Activated naive CD4-positive, alpha-beta T cell treated with anti-CD3 and anti-CD28 coated beads, Interleukin-2, amount 50 U/mL, for 72 hours (primary cell): Measurements from ENCODE around the gene SLC15A3. TPM values are rescaled to one million over a fixed set of nuclear protein-coding genes. Genes with fewer than 3 reads are reported as not detected.
A peak's percentile ranks its signal among the peaks of the same experiment; 100 is the strongest.
"Not testable (repeated sequence)": the region's sequence is repeated elsewhere in the genome, so short reads cannot be mapped to it uniquely, and the experiment has no call there.

Experiments used
- ATAC-seq, 2 donors: fragments of 150-1000 bp; cut with Tn5 transposase; 2 replicates each; pipeline ENCODE4 v1.10.0; 2021; ENCODE audit warnings: mild to moderate bottlenecking in 2 of 2, moderate library complexity in 2 of 2
- DNase-seq, 2 donors: peaks; one replicate each; pipeline ENCODE4 v3.0.0; 2021 to 2022; ENCODE audit warnings: low spot score in 2 of 2
- H3K27ac Mint-ChIP-seq, 2 donors: one replicate each; pipeline ENCODE4 v1.8.0; 2022; ENCODE audit warnings: mild to moderate bottlenecking in 2 of 2, mixed read lengths in 2 of 2
- H3K36me3 Mint-ChIP-seq, 2 donors: one replicate each; pipeline ENCODE4 v1.8.0; 2022; ENCODE audit warnings: mixed read lengths in 2 of 2
- H3K9me3 Mint-ChIP-seq, 2 donors: one replicate each; pipeline ENCODE4 v1.8.0; 2022; ENCODE audit warnings: mixed read lengths in 2 of 2
- total RNA-seq, 2 donors: library from RNA; stranded (reverse); gene quantifications; one replicate each; pipeline ENCODE4 v1.2.3, GENCODE V29; 2022

Gene SLC15A3
- total RNA-seq, 2 donors from 2014 or later = 5.9 to 9.0 TPM

GRCh38 chr11:60982184-60982583 lies 30.2 kb upstream of the SLC15A3 start:
- DNase-seq (no peak), ATAC-seq (peak in 1 of 2 donors; percentile 6)
- Mint-ChIP-seq H3K9me3 (no peaks in the 10 kb centered on the region), H3K27ac (peak overlapping the region; percentile 97 to 99), H3K36me3 (peaks cover 41 to 42% of the 10 kb centered on the region in 2 donors)

DNA sequence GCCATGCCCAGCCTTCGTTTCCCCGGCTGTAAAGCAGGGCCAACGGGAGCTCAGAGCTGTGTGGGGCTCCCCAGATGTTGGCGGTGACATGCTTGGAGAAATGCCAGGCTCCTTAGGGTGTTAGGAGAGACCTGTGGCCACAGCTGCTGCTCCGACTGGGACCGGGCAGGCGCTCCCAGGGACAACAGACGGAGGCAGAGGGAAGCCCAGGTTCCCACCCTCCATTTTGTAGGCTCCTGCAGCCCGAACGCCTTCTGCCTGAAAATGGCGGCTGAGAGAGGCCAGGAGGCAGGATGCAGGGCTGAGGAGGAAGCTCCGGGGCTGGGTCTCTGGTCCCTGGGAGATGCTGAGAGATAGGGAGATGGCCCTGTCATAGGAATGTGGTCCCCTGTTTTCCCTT lies 29.5 kb upstream of the SLC15A3 start:
- H3K27ac Mint-ChIP-seq = peak overlapping the region; percentile 96 to 97
- H3K36me3 Mint-ChIP-seq = peaks cover 45 to 46% of the 10 kb centered on the region in 2 donors
- no peaks in the 10 kb centered on the region for H3K9me3 Mint-ChIP-seq
- DNase-seq = no peak
- ATAC-seq = no peak

DNA sequence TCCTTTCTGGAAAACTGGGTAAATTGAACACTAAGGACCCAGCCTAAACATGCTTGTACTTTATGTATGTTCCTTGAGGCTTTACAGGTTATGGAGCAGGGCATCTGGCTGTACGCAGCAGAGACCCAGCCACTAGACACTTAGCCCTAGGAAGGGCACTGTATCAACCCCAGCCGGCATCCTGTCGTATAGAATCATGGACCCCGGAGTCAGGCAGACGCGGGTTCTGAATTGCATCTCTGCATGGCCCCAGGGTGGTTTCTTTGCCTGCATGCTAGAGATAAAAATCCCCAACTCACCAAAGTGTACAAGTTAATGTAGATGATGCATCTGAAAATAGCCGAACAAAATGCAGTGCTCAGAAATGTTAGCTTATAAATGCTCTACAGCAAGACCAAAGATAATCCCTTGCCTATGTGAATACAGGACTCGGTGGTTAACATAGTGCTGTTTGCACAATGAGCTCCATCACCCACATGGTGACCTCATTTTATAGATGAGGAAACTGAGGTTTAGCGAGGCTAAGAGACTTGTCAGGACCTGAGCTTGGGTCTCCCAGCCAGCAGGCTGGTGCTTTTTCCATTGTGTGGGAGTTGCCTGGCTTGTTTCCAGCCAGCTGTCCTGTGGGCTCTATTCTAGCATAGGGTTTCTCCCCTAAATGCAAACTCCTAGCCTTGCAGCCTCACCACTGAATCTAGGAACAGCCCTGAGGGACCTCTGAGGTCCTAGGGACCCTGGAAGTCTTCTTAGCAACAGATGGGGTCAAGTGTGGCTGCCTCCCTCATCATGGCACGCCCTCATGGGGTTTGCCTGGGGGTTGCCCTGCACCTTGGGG lies 26.8 kb upstream of the SLC15A3 start:
- ATAC-seq (peak; percentile 79 to 85), DNase-seq (peak in 1 of 2 donors; percentile 91)
- Mint-ChIP-seq H3K36me3 (peaks cover 51 to 57% of the 10 kb centered on the region in 2 donors), H3K27ac (peak overlapping the region; percentile 89 to 95), H3K9me3 (no peaks in the 10 kb centered on the region)

DNA sequence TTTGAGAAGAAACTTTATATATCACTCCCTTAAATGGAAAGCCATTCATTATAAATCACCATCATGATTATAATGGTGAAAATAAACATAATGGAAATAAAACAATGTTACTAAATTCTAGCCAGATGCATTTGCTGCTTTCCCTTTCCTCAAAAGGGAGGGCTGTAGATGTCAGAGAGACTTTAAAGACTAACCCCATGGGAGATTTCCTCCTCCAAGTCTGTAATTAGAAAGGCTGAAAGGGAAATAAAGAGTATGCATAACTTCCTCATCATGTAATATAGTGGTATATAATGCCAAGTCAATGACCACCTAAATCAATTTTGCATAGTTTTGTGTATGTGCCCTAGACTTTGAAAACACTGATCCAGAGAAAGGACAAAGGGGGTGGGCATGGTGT lies 25.9 kb upstream of the SLC15A3 start:
- Mint-ChIP-seq H3K36me3 (peaks cover 53 to 59% of the 10 kb centered on the region in 2 donors), H3K27ac (peak overlapping the region; percentile 89 to 95), H3K9me3 (no peaks in the 10 kb centered on the region)
- ATAC-seq (no peak), DNase-seq (no peak)

DNA sequence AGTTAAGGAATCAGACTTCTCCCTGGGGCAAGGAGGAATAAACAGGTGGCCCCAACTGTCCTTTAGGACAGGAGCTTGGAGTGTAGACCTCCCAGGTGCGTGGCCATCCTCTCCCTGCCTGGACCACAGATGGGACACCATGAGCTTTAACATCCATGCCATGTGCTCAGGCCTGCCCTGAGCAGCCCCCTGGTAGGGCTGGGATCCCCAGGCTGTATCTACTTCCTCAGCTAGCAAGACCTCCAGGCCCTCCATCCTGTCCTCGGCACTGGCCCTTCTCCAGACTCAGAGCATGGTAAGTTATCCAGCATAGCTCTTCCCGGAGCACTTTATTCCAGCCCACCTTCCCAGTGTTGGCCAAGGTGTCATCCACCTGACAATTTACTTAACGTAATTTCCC lies 25.2 kb upstream of the SLC15A3 start:
- ATAC-seq (no peak), DNase-seq (no peak)
- H3K9me3 Mint-ChIP-seq = no peaks in the 10 kb centered on the region
- H3K36me3 Mint-ChIP-seq = peaks cover 59% of the 10 kb centered on the region in 2 donors
- peak overlapping the region; percentile 89 to 95 for H3K27ac Mint-ChIP-seq

DNA sequence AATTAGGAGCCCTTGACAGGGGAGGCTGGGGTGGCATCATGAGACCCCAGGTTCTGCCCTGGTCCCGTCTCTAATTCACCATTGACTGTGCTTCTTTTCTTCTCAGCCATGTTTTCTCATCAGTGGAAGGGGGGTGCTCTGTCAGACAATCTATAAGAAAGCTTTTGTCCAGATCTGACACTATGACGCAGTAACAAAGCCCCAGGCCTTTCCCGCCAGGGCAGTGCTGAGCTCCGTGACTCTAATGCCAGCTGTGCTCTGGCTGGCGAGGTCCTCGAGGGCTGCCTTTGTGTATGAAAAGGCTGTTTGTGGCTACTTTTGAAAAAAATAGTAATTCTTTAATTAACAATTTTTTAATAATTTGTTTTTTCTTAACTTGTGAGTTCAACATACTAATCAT lies 22.8 kb upstream of the SLC15A3 start:
- DNase-seq (no peak), ATAC-seq (peak in 1 of 2 donors; percentile 14)
- Mint-ChIP-seq H3K36me3 (peaks cover 57 to 62% of the 10 kb centered on the region in 2 donors), H3K9me3 (no peaks in the 10 kb centered on the region), H3K27ac (peak overlapping the region; percentile 99)

GRCh38 chr11:60974316-60974715 lies 22.3 kb upstream of the SLC15A3 start:
- H3K27ac Mint-ChIP-seq = peak overlapping the region; percentile 99
- not testable (repeated sequence) for DNase-seq, ATAC-seq, H3K9me3 Mint-ChIP-seq
- H3K36me3 Mint-ChIP-seq = peaks cover 62% of the 10 kb centered on the region in 2 donors

DNA sequence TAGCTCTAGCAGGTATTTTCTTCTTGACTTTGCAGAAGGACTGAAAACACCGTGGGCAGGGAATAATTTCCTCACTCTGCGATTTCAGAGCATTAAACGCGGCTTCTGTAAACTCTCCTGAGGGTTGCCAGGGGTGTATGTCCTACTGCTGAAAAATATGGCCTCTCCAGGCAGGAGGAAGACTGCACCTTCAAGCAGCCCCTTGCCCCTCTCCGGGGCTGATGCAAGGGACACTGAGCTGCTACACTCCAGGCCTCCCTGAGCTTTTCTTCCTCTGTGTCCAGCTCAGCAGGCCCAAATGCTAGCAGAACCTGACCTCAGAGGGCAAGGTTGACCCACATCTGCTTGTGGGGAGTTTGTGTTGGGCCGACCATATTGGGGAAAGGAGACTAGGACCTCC lies 21.7 kb upstream of the SLC15A3 start:
- Mint-ChIP-seq H3K9me3 (no peaks in the 10 kb centered on the region), H3K36me3 (peaks cover 62 to 67% of the 10 kb centered on the region in 2 donors), H3K27ac (peak overlapping the region; percentile 99)
- no peak for DNase-seq
- ATAC-seq = peak in 1 of 2 donors; percentile 14

GRCh38 chr11:60972182-60973030 lies 20.4 kb upstream of the SLC15A3 start:
- Mint-ChIP-seq H3K27ac (peak overlapping the region; percentile 99), H3K36me3 (peaks cover 50 to 67% of the 10 kb centered on the region in 2 donors), H3K9me3 (peaks cover 0 to 2% of the 10 kb centered on the region in 2 donors)
- DNase-seq (no peak), ATAC-seq (peak; percentile 47 to 52)

DNA sequence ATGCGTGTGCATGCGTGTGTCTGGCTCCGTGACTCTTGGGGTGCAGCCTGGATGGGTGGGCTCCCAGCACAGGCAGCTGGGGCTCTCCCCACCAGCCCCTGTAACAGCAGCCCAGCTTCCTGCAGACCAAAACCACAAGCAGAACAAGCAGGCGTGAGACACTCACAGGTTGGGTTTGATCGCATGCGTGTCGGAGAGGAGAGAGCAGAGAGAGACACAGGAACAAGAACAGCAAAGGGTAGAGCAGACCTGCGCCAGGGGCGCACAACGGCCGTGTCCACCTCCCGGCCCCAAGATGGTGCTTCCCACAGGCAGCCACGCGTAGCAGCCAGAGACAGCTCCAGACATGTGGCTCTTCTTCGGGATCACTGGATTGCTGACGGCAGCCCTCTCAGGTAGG lies 19.5 kb upstream of the SLC15A3 start, which contains the start of gene CD6:
CD6 (plus strand) TSS at position 161 of the 400 bp plus-strand sequence; CDS start at position 347, 186 bp downstream.
- H3K9me3 Mint-ChIP-seq = peaks cover 0 to 5% of the 10 kb centered on the region in 2 donors
- peaks cover 42 to 62% of the 10 kb centered on the region in 2 donors for H3K36me3 Mint-ChIP-seq
- ATAC-seq (peak; percentile 68 to 71), DNase-seq (peak in 1 of 2 donors; percentile 60)
- H3K27ac Mint-ChIP-seq = peak within 1 kb of the TSS; percentile 99

DNA sequence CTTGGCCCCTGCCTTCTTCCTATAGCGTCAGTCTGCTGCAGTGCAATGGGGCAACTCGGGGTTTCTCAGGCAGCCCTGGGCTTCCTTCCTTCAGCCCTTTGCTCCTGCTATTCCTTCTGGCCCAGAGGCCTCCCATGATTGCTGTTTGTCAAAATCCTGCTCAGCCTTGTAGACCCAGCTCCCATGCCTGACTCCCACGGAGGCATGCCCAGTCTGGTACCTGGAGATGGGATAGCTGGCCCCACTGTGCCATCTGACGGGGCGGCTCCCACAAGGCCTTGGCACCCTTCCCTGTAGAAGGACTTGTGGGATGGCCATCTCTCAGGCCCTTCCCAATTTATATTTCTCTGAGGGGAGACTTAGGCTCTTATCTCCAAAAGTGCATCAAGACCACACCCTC lies 18.9 kb upstream of the SLC15A3 start:
- H3K36me3 Mint-ChIP-seq = peaks cover 36 to 57% of the 10 kb centered on the region in 2 donors
- DNase-seq (no peak), ATAC-seq (peak; percentile 3 to 16)
- H3K9me3 Mint-ChIP-seq = peaks cover 0 to 5% of the 10 kb centered on the region in 2 donors
- peak overlapping the region; percentile 2 to 99 for H3K27ac Mint-ChIP-seq

DNA sequence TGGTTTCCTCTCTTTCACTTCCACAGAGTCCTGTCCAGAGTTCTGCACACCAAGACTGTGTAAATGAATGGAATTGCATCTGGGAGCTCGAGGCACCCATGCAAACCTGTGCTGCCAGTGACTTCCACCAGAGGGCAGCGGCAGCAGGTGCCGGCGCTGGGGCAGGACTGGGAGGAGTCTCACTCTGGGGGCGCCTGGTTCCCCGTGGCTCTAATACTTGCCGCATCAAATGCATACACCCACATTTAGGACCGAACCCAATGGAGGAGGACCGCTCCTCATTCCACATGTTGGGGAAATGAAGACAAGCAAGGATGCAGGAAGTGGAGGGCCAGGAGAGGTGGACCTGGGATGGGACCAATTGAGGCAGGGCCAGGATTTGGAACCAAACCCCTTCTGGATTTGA lies 18.4 kb upstream of the SLC15A3 start:
- peak; percentile 56 to 67 for ATAC-seq
- DNase-seq = peak; percentile 81 to 86

GRCh38 chr11:60968223-60968622 lies 16.2 kb upstream of the SLC15A3 start:
- ATAC-seq = no peak
- peaks cover 0 to 5% of the 10 kb centered on the region in 2 donors for H3K9me3 Mint-ChIP-seq

More for the DNA sequence above, 18.4 kb upstream of the SLC15A3 start:
- Mint-ChIP-seq H3K36me3 (peaks cover 36 to 54% of the 10 kb centered on the region in 2 donors), H3K27ac (peak overlapping the region in 1 of 2 donors; percentile 99), H3K9me3 (peaks cover 0 to 5% of the 10 kb centered on the region in 2 donors)

GRCh38 chr11:60966890-60967289 lies 14.9 kb upstream of the SLC15A3 start:
- no peak for ATAC-seq
- DNase-seq = no peak
- Mint-ChIP-seq H3K27ac (no peak overlapping the region), H3K9me3 (peaks cover 0 to 5% of the 10 kb centered on the region in 2 donors), H3K36me3 (peaks cover 7 to 21% of the 10 kb centered on the region in 2 donors)

More at GRCh38 chr11:60968223-60968622, 16.2 kb upstream of the SLC15A3 start:
- peaks cover 20 to 34% of the 10 kb centered on the region in 2 donors for H3K36me3 Mint-ChIP-seq
- H3K27ac Mint-ChIP-seq = no peak overlapping the region
- DNase-seq = no peak

- H3K36me3 Mint-ChIP-seq = peaks cover 0 to 16% of the 10 kb centered on the region in 2 donors
- no peak overlapping the region for H3K27ac Mint-ChIP-seq
- peaks cover 0 to 5% of the 10 kb centered on the region in 2 donors for H3K9me3 Mint-ChIP-seq
- ATAC-seq = no peak
- no peak for DNase-seq
Measured at GRCh38 chr11:60964801-60965200, 12.8 kb upstream of the SLC15A3 start.

GRCh38 chr11:60960405-60960804 lies 8.4 kb upstream of the SLC15A3 start:
- Mint-ChIP-seq H3K36me3 (no peaks in the 10 kb centered on the region), H3K27ac (no peak overlapping the region), H3K9me3 (no peaks in the 10 kb centered on the region)
- ATAC-seq (no peak), DNase-seq (no peak)

DNA sequence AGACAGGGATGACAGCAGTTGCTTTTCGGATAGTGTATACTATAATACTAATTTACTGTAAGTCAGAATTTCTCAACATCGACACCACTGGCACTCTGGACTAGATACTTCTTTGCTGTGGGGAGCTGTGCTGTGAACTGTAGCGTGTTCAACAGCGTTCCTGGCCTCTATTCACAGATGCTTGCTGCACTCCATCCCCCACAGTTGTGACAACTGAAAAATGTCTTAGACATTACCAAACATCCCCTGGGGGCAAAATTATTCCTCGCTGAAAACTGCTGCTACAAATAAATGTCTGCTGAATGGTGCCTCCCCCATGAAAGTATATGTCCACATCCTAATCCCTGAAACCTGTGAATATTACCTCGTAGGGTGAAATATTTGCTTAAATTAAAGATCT lies 7.5 kb upstream of the SLC15A3 start:
- H3K36me3 Mint-ChIP-seq = no peaks in the 10 kb centered on the region
- DNase-seq (no peak), ATAC-seq (no peak)
- H3K9me3 Mint-ChIP-seq = no peaks in the 10 kb centered on the region
- no peak overlapping the region for H3K27ac Mint-ChIP-seq
